Stimulated activated CD8-positive, alpha-beta memory T cell treated with anti-CD3 and anti-CD28 coated beads, Interleukin-12 subunit alpha, Interleukin-12 subunit beta, amount 100 ng/mL, for 24 hours (primary cell): ENCODE results near the gene ARHGAP28.

Experiments used
- DNase-seq: peaks from one replicate; pipeline ENCODE4 v3.0.0-alpha.2; 2020; ENCODE audit errors: extremely low read depth

ARHGAP28 gene

GRCh38 chr18:6868033-6868432 is 138.5 kb downstream of the ARHGAP28 start:
- DNase-seq = no peak

- no peak for DNase-seq
Measured at GRCh38 chr18:6871566-6871965, 142.1 kb downstream of the ARHGAP28 start.

- DNase-seq = no peak
Measured at GRCh38 chr18:6873040-6873751, 143.7 kb downstream of the ARHGAP28 start.

GRCh38 chr18:6874315-6874714 is 144.8 kb downstream of the ARHGAP28 start:
- DNase-seq = no peak

GRCh38 chr18:6875749-6876148 is 146.2 kb downstream of the ARHGAP28 start:
- DNase-seq = no peak

GRCh38 chr18:6876641-6877041 is 147.1 kb downstream of the ARHGAP28 start:
- no peak for DNase-seq

- DNase-seq = no peak
Measured at GRCh38 chr18:6877288-6877687, 147.8 kb downstream of the ARHGAP28 start.

- no peak for DNase-seq
Measured at GRCh38 chr18:6878556-6879297, 149.2 kb downstream of the ARHGAP28 start.

- DNase-seq = no peak
Measured at GRCh38 chr18:6879508-6880195, 150.1 kb downstream of the ARHGAP28 start.

- no peak for DNase-seq
Measured at GRCh38 chr18:6881034-6881820, 151.7 kb downstream of the ARHGAP28 start.

GRCh38 chr18:6882401-6882800 is 152.9 kb downstream of the ARHGAP28 start:
- DNase-seq = no peak

GRCh38 chr18:6885006-6885481 is 155.5 kb downstream of the ARHGAP28 start:
- no peak for DNase-seq

- DNase-seq = no peak
Measured at GRCh38 chr18:6885992-6886796, 156.7 kb downstream of the ARHGAP28 start.

- no peak for DNase-seq
Measured at GRCh38 chr18:6886797-6887330, 157.3 kb downstream of the ARHGAP28 start.

GRCh38 chr18:6891788-6892187 is 162.3 kb downstream of the ARHGAP28 start:
- DNase-seq = no peak

GRCh38 chr18:6901286-6901926 is 171.9 kb downstream of the ARHGAP28 start:
- no peak for DNase-seq

GRCh38 chr18:6917072-6917471 is 187.6 kb downstream of the ARHGAP28 start:
- no peak for DNase-seq

GRCh38 chr18:6920099-6920955 is 190.8 kb downstream of the ARHGAP28 start:
- no peak for DNase-seq

- DNase-seq = no peak
Measured at GRCh38 chr18:6921571-6921970, 192.1 kb downstream of the ARHGAP28 start.
